KOPT-K1 (cell line): ENCODE results near the gene ZNF423.

ENCODE experiments used
- H3K27ac ChIP-seq: fragments of 200-600 bp; sonication (generic); 2 replicates; pipeline ENCODE4 v1.5.1; 2016; ENCODE audit warnings: antibody characterized with exemption, mild to moderate bottlenecking, low read depth, low read length; ENCODE audit not compliant: poor library complexity, severe bottlenecking
- H3K36me3 ChIP-seq: fragments of 200-600 bp; sonication (generic); 2 replicates; pipeline ENCODE4 v1.5.1; 2017; ENCODE audit warnings: antibody characterized with exemption, mild to moderate bottlenecking, low read length, moderate library complexity; ENCODE audit not compliant: insufficient read depth
- H3K9me3 ChIP-seq: fragments of 200-600 bp; sonication (generic); 2 replicates; pipeline ENCODE4 v1.5.1; 2017; ENCODE audit warnings: antibody characterized with exemption, low read length, mild to moderate bottlenecking; ENCODE audit not compliant: insufficient read depth, poor library complexity, severe bottlenecking

Gene ZNF423

GRCh38 chr16:49776085-49776595 is 79.8 kb downstream of the ZNF423 start:
- Histone ChIP-seq H3K27ac (no peak overlapping the region), H3K9me3 (no peaks in the 10 kb centered on the region), H3K36me3 (no peaks in the 10 kb centered on the region)

GRCh38 chr16:49775581-49775980 is 80.3 kb downstream of the ZNF423 start:
- Histone ChIP-seq H3K36me3 (no peaks in the 10 kb centered on the region), H3K27ac (no peak overlapping the region), H3K9me3 (no peaks in the 10 kb centered on the region)

GRCh38 chr16:49775018-49775417 is 80.9 kb downstream of the ZNF423 start:
- Histone ChIP-seq H3K36me3 (no peaks in the 10 kb centered on the region), H3K27ac (no peak overlapping the region)

GRCh38 chr16:49773534-49774475 is 82.1 kb downstream of the ZNF423 start:
- H3K27ac ChIP-seq = no peak overlapping the region
- H3K9me3 ChIP-seq = no peaks in the 10 kb centered on the region
- H3K36me3 ChIP-seq = no peaks in the 10 kb centered on the region

More at GRCh38 chr16:49775018-49775417, 80.9 kb downstream of the ZNF423 start:
- H3K9me3 ChIP-seq = no peaks in the 10 kb centered on the region

GRCh38 chr16:49767998-49768397 is 87.9 kb downstream of the ZNF423 start:
- Histone ChIP-seq H3K9me3 (no peaks in the 10 kb centered on the region), H3K36me3 (no peaks in the 10 kb centered on the region), H3K27ac (no peak overlapping the region)

- no peaks in the 10 kb centered on the region for H3K9me3 ChIP-seq
- no peaks in the 10 kb centered on the region for H3K36me3 ChIP-seq
- no peak overlapping the region for H3K27ac ChIP-seq
Observed at GRCh38 chr16:49767414-49767813, 88.5 kb downstream of the ZNF423 start.

GRCh38 chr16:49766225-49766624 is 89.7 kb downstream of the ZNF423 start:
- no peak overlapping the region for H3K27ac ChIP-seq
- H3K9me3 ChIP-seq = no peaks in the 10 kb centered on the region
- no peaks in the 10 kb centered on the region for H3K36me3 ChIP-seq

- Histone ChIP-seq H3K9me3 (no peaks in the 10 kb centered on the region), H3K27ac (no peak overlapping the region), H3K36me3 (no peaks in the 10 kb centered on the region)
Observed at GRCh38 chr16:49763826-49764225, 92.1 kb downstream of the ZNF423 start.

GRCh38 chr16:49760815-49761214 is 95.1 kb downstream of the ZNF423 start:
- H3K27ac ChIP-seq = no peak overlapping the region
- H3K9me3 ChIP-seq = no peaks in the 10 kb centered on the region
- no peaks in the 10 kb centered on the region for H3K36me3 ChIP-seq

GRCh38 chr16:49757559-49758069 is 98.3 kb downstream of the ZNF423 start:
- H3K9me3 ChIP-seq = no peaks in the 10 kb centered on the region
- H3K27ac ChIP-seq = no peak overlapping the region
- H3K36me3 ChIP-seq = no peaks in the 10 kb centered on the region

- no peaks in the 10 kb centered on the region for H3K9me3 ChIP-seq
- H3K36me3 ChIP-seq = no peaks in the 10 kb centered on the region
- H3K27ac ChIP-seq = no peak overlapping the region
Observed at GRCh38 chr16:49756775-49757558, 98.9 kb downstream of the ZNF423 start.

GRCh38 chr16:49755716-49756505 is 100.0 kb downstream of the ZNF423 start:
- no peaks in the 10 kb centered on the region for H3K36me3 ChIP-seq
- no peak overlapping the region for H3K27ac ChIP-seq
- H3K9me3 ChIP-seq = no peaks in the 10 kb centered on the region

- H3K9me3 ChIP-seq = no peaks in the 10 kb centered on the region
Observed at GRCh38 chr16:49755313-49755620, 100.6 kb downstream of the ZNF423 start.

GRCh38 chr16:49754495-49755312 is 101.2 kb downstream of the ZNF423 start:
- H3K27ac ChIP-seq = no peak overlapping the region
- H3K9me3 ChIP-seq = no peaks in the 10 kb centered on the region
- H3K36me3 ChIP-seq = no peaks in the 10 kb centered on the region

More at GRCh38 chr16:49755313-49755620, 100.6 kb downstream of the ZNF423 start:
- Histone ChIP-seq H3K36me3 (no peaks in the 10 kb centered on the region), H3K27ac (no peak overlapping the region)
